Measurements from ENCODE around the gene BBS4.

BBS4 gene

DNA sequence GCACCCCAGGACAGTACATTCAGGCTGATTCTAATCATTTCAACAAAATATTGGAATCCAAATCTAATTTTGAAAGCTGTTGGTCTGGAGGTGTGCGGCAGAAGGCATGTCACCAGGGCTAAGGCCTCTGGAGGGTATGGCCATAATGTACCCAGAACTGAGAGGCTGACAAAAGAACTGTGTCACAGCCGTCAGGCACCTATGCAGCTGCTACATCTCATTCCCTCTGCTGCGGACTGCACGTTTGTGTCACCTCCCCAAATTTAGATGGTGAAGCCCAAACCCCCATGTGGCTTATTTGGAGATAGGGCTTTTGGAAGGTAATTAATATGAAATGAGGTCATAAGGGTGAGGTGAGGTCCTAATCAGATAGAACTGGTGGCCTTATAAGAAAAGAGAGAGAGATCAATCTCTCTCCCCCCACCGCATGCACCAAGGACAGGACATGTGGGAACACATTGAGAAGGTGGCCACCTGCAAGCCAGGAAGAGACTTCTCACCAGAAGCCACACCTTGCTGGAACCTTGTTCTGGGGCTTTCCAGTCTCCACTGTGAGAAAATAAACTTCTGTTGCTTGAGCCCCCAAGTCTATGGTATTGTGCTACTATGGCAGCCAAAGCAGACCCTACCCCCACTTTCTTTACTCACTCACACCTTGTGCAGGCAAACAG lies 74.7 kb downstream of the BBS4 start:
- no peak for DNase-seq (ENCODE audit: low spot score)

DNA sequence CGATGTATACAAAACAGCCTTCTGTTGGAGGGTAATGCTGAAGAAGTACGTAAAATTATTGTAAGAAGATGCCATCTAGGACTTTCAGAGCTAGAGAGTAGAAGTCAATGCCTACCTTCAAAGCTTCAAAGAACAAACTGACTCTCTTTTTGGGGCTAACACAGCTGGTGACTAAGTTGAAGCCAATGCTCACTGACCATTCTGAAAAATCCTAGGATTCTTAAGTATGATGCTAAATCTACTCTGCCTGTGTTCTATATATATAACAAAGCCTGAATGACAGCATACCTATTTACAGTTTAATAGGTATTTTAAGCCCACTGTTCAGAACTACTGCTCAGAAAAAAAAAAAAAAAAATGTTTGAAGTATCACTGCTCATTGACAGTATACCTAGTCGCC lies 78.6 kb downstream of the BBS4 start:
- DNase-seq (ENCODE audit: low spot score) = no peak

DNA sequence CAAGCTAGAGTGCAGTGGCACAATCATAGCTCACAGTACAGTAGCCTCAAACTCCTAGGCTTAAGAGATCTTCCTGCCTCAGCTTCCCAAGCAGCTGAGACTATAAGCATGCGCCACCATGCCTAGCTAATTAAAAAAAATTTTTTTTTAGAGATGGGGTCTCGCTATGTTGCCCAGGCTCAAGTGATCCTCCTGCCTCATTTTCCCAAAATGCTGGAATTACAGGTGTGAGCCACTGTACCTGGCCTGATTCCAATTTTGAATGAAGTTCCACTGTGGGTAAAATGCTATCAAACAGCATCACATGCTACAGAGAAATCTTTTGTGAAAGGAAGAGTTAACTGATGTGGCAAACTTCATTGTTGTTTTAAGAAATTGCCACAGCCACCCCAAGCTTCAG lies 80.0 kb downstream of the BBS4 start:
- no peak for DNase-seq (ENCODE audit: low spot score)

DNA sequence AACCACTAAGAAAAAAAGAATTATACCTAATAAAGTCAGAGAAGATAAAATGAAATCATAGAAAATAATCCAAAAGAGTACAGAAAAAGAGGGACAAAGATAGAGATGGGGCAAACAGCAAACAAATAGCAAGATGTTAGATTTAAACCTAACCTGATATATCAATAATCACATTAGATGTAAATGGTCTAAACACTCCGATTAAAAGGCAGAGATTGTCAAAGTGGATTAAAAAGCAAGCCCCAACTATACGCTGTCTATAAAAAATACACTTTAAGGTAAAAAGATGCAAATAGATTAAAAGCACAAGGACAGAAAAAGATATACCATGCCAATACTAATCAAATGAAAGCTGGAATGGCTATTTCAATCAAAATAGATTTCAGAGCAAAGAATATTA lies 80.8 kb downstream of the BBS4 start:
- no peak for DNase-seq (ENCODE audit: low spot score)

DNA sequence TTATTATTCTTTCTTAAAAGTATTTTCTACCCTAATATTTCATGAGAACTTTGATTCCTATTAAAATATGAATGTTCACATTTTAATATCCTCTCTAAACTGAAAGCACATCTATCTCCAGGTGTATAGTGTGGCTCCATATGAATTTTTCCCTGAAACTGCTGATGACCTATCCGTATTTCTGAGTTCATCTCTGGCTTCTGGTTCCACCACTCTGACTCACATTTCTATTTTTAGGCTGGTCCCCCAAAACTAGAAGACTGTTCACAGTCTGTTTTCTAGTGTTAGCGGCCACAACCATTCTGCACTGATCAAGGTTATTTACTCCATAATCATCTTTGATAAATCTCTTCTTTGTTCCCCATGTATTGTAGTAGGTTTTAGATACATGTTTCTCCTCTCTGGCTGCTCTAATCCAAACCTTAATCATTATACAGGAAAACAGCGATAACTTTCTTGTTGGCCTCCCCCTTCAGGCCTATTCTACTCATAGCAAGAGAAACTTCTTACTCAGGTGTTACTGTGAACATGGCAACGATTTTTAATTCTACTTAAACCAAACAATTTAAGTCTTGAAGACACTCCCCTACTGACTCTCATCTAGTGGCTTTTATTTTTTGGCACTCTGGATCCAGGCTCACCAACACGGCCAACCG lies 84.8 kb downstream of the BBS4 start:
- DNase-seq (ENCODE audit: low spot score) = no peak

DNA sequence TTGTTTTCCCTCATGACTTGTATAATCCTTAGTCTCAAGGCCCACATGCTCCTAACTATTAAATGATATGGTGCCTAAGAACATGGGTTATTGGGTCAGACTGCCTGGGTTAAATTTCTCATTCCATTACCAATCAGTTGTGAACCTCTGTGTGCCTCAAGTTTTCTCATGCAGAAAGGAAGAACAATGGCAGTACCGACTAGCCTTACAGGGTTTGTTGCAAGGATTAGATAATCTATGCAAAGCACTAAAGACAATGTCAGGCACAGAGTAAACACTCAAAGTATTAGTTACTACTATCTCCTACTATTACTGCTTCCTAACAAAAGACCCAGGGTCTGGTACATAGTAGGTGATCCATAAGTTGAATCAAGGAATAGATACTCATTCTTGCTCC lies 85.3 kb downstream of the BBS4 start:
- no peak for DNase-seq (ENCODE audit: low spot score)

DNA sequence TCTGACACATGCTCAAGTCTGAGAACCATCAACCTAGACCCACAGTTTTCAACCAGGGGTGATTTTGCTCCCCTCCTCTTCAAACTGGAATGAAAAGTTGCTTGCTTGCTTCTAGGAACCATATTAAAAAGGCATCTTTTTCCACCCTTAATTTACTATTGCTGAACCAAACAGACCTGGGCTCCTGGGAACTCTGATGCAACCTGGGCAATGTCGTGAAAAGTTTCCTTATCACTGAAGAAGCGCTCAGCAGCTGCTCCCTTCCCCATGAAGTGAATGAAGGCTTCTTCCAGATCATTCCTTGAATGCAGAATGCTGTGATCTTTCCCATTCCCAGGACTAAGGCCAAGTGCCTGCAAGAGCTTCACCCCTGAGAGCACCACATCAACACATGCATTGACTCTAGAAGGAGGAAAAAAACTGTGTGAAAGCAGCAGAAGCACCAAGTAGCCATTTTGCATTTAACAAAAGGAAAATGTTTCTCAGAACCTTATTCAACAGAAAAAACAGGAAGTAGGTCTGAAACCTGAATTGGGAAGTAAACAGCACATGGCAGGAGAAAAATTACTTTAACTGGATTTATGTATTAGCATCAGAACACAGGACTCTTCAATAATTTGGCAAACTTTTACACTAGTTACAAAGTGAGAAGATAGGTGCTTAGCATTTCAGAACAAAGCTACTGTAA lies 88.8 kb downstream of the BBS4 start:
- no peak for DNase-seq (ENCODE audit: low spot score)

DNA sequence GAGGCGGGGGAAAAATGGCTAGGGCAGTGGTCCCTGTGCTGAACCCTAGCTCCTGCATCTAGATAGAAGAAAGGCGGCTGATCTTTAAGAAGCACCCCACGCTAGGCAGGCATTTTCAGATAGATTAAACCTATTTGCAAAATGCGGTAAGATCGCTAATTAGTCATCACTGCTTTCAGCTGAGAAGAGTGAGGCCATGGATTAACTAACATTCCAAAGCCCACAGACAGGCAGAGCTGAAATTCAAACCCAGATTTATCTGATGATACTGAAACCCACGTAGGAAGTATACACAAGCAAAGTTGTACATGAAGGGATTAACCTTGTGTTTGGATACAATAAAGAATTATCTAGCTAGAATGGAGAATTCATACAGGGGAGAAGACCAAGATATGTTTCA lies 92.8 kb downstream of the BBS4 start:
- no peak for DNase-seq (ENCODE audit: low spot score)

DNA sequence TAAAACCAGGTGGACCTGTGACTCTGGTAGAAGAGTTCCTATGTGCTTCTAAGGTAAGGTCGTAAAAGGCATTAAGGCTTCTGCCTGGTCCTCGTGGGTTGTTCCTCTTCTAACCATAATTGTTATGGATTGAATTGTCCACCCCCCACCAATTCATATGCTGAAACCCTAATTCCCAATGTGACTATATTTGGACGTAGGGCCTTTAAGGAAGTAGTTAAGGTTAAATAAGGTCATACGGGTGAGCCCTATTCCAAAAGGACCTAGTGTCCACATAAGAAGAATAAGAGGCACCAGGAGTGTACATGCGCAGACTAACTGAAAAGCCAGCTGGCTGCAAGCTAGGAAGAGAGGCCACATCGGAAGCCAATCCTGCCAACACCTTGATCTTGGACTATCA lies 95.6 kb downstream of the BBS4 start:
- DNase-seq (ENCODE audit: low spot score) = no peak

DNA sequence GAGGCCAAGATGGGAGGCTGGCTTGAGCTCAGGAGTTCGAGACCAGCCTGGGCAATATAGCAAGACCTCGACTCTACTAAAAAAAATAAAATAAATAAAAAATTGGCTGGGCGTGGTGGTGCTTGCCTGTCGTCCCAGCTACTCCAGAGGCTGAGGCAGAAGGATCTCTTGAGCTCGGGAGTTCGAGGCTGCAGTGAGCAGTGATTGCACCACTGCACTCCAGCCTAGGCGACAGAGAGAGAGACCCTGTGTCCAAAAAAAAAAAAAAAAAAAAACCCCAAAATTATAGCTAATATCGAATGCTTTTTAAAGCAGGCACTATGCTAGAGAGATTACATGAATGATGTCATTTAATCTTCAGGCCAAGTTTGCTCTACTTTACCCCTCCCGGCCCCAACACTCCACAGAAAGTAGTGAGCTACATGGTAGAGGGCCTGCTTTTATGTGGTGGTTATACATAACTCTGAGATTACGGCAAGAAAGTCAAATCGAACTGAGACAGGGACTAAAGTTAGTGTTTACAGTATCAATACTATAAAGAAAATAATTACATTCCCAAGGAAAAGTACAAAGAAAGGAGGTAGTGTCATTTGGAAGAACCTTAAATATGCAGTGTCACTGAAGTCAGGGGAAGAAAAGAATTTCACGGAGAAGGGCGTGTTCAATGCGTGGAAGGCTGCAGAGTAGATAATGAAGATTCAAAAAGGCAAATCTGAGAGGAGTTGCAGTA lies 96.4 kb downstream of the BBS4 start:
- DNase-seq (ENCODE audit: low spot score) = no peak

DNA sequence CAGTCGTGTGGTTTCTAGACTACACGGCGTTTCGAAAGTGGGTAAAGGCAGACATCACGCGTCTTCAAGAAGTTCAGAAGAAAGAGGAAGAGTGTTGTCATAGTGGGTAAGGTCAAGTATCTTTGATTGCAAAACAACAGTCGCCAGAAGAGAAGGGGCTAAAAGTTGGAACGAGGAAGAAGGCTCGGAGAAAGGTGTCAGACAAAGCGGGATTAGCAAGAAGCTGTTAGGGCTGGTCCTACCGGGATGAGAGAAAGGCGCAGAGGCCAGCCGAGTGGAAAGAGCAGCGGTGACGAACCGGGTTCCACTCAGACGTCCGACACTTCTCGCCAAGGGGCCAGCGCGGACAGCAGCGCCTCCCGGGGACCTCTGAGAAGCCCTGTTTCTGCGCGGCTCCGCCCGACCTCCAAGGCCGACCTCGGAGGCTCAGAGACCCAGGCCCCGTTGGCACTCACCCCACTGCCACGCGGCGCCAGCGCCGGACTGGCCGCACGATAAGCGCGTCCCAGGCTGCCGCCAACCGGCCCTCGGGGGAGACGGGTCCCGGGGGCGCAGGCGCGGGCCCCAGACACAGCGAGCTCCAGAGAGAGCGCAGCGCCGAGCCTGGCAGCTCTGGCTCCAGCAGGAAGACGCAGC lies 97.1 kb downstream of the BBS4 start:
- DNase-seq (ENCODE audit: low spot score) = peak; percentile 45

DNA sequence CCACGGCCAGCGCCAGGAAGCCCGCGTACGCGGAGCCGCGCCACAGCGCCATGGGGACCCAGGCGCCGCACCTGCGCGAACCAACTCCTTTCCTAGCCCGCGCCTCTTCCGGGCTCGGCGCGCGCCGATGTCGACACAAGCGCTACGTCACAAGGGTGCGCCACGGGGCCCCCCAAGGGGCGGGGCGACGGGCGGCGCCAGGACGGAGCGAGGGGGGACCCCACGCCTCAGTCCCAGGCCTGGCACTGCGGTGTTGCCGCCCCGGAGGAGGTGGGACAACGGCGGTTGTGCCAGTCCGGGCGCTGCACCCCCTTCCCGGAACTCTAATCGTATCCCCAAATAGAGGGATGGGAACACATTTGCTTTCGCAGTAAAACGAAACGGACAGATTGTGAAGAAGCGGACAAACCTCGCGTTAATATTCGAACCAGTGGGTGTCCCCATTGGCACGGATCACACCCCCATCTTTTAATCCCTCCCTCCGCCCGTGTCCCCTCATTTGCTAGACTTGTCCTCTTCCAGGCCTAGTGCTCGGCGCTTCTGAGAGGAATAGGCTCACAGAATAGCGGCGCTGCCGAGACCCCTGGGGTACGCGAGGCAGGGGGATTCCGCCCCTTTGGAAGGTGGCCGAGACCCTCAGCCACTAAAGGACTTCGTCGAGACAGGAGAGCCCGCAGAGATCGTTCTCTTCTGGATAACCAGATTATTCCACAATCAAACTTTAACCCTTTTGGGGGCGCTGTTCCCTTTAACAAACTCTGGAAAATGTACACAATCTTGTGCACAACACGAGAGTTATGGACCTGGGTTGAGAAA lies 97.8 kb downstream of the BBS4 start, which contains the start of gene ADPGK:
TSS of gene ADPGK (minus strand) at position 119 of the 816 bp plus-strand sequence. CDS start at position 52, 67 bp downstream.
- DNase-seq (ENCODE audit: low spot score) = peak; percentile 91

DNA sequence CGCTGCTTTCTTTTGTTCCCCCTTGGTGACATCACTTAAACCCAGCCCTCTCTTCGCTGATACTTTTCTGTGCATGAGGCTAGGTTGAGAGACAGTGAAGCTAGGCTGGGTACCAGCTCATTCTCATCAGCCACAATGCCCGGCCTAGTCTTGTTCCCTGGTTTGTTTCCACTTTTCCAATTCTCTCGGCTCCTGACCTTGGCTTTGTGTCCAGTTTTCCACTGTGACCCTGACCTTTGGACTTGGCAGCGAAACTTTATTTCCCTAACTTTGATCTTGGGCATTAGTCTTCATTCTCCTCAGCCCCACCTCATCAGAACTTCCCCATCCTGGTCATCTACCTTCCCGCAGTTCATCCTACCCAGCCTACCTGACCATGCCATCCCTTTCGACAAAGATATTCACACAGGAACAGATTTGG lies 98.5 kb downstream of the BBS4 start:
- no peak for DNase-seq (ENCODE audit: low spot score)

DNA sequence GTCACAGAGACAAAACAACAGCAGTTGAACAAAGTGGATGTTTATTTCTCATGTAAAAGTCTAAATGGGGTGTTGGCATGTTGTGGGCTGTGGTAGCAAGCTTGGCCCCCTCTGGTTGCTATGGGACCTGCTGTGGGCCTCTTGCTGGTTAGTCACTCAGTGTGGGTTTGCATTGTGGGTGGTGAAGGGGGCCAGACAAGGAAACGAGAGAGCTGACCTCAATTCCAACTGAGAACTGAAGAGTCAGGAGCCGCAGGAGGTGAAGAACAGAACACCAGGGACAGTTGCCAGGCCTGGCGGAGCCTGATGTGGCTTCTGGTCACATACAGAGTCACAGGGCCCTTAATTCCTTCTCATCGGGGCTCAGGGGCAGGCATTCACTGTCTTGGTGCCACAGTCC lies 99.4 kb downstream of the BBS4 start:
- no peak for DNase-seq (ENCODE audit: low spot score)

DNA sequence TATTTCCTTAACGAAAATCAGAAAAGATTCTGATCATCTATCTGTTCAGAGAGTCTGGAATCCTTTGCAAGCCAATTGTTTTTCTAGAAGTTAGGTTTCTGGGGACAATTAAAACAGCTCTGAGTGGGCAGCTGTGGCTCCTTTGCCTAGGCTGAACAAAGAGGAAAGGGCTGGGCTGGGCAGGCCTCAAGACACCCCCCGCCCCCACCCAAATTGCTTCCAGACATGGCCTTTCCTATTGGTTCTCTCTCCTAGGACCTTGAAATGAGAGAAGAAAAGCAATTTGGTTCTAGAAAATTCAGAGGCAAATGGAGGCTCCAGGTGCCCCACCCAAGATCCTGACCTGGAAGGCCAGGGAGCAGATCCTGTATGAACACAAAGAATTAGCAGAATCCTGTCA lies 99.8 kb downstream of the BBS4 start:
- DNase-seq (ENCODE audit: low spot score) = no peak

DNA sequence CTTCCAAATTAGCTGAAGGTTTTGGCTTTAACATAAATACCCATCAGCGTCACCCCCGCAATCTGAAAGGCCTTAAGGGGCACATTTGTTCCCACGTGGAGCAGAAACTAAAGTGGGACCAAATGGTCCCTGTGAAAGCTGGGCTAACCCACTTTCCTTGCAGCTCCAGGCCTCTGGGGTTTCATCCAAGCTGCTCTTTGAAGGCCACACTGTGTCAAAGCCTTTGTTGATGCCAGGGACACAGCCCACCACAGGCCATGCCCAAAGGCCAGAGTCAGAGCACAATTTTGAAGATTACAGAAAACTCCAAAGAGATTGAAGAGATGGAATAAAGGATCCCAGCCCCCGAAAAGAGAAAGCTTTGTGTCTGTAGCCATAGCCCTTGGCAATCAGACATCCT lies 100.2 kb downstream of the BBS4 start:
- DNase-seq (ENCODE audit: low spot score) = no peak

DNA sequence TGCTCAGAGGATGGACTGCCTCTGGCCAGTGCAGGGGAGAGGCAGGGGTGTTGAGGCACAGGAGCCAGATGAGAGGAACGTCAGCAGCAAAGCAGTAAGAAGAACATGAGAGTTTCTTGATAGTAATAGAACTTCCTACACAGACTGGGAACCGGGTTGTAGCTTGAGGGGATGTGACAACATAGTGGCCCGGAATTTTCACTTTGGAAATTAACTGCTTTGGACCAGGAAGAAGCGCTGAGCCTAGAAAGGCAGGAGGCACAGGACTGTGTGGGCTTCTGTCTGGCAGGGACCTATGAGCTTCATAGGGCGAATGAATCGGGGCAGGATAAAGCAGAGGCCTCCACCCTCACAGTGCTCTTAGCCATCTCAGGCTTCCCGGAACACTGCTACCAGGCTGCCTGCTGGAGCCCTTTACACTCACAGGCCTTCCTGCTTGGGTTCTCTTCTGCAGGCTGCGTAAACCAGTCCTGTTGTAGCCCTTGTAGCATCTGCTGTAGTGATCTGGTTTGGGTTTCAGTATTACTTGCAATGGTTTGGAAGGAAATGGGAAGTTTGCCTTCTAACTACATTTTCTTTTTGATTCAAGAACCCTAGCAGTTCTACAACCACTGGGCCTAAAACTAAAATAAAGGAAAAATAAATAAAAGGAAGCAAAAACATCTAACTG lies 100.8 kb downstream of the BBS4 start:
- no peak for DNase-seq (ENCODE audit: low spot score)

DNA sequence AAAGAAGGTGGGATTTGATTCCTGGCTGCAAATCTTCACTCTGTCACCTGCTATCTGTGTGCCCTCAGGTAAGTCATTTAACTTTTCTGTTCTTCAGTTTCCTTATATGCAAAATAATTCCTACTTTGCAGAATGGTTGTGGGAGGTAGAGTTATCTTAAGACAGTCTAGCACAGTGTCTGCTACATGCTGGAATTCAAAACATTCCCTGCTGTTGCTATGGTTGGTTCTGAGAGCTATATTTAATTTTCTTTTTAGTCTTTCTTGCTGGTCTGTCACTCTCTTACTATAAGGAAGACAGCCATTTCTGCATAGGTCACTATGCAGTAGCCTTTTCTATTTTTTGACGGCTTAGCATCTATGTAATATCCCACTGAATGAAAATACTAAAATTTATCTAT lies 101.5 kb downstream of the BBS4 start:
- DNase-seq (ENCODE audit: low spot score) = no peak

Data from cerebellar cortex (tissue), 1 donor.